Measurements from ENCODE around the gene HUS1.

- TF ChIP-seq CTCF (IDR thresholded peaks at IDR 0.05) (no peak), POLR2A (IDR thresholded peaks at IDR 0.05) (no peak)
Measured at GRCh38 chr7:47944536-47945260, 34.7 kb downstream of the HUS1 start.

All from tibial nerve (tissue), 3 donors.